NB4 (cell line): ENCODE measurements around the gene EIF5B.
"Not testable (repeated sequence)": the region's sequence is repeated elsewhere in the genome, so short reads cannot be mapped to it uniquely, and the experiment has no call there.

Experiments
- DNase-seq: peaks from one replicate; pipeline ENCODE4 v3.0.0; 2010; ENCODE audit warnings: low read depth
- H3K4me3 ChIP-seq: one replicate; pipeline ENCODE4 v1.5.1; 2011; ENCODE audit warnings: mild to moderate bottlenecking, low read depth, low read length, moderate library complexity
- CTCF ChIP-seq: IDR thresholded peaks from one replicate; pipeline ENCODE4 v1.5.1; 2012; ENCODE audit warnings: low read depth, low read length
- MYC ChIP-seq: IDR thresholded peaks from 2 replicates; pipeline ENCODE4 v1.6.1; 2011; ENCODE audit warnings: low read depth, low read length
- POLR2A ChIP-seq: IDR thresholded peaks from 2 replicates; pipeline ENCODE4 v1.6.1; 2011; ENCODE audit warnings: mild to moderate bottlenecking; ENCODE audit not compliant: insufficient read length; ENCODE audit errors: extremely low read depth
- TF ChIP-seq, protein P1 (sequence below): IDR thresholded peaks from 2 replicates; pipeline ENCODE4 v1.6.1; 2011; ENCODE audit warnings: low read depth, low read length

The EIF5B gene

DNA sequence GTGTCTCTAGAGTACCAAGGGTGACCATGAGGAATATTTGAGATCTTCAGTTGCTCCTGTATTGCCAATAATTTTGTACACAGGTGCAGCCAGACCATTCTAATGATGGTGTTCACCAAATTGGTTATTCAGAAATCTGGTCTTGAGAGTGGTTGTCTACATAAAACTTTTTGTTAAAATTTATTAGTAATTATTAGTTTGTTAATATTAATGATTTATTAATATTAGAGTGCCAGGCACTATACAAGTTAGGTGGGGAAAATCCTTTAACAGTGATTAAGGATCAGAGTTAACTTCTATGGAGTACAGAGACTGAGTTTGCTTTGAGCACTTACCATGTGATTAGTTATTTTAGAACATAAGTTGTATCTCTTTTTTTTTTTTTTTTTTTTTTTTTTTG, 9.0 kb downstream of the EIF5B start:
- DNase-seq: no peak
- no peak for TF ChIP-seq CTCF
- no peak for TF ChIP-seq POLR2A
- TF ChIP-seq, protein P1, sequence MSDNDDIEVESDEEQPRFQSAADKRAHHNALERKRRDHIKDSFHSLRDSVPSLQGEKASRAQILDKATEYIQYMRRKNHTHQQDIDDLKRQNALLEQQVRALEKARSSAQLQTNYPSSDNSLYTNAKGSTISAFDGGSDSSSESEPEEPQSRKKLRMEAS: no peak
- TF ChIP-seq MYC: no peak
- H3K4me3 ChIP-seq: no peak overlapping the region

- TF ChIP-seq CTCF (no peak), POLR2A (no peak), MYC (no peak)
- TF ChIP-seq, protein P1: no peak
- no peak overlapping the region for H3K4me3 ChIP-seq
- DNase-seq: no peak
Measured at GRCh38 chr2:99348173-99348572, 11.0 kb downstream of the EIF5B start.

DNA sequence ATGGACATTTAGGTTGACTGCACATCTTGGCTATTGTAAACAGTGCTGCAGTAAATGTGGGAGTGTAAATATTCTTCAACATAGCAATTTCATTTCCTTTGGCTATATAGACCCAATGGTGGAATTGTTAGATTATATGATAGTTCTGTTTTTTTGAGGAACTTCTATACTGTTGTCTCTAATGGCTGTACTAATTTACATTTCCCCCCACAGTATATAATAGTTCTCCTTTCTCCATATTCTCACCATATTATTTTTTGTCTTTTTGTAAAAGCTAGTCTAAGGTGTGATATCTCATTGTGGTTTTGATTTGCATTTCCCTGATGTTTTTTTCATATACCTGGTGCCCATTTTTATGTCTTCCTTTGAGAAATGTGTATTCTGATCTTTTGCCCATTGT, 13.0 kb downstream of the EIF5B start:
- TF ChIP-seq POLR2A (no peak), CTCF (no peak), MYC (no peak)
- TF ChIP-seq, protein P1: no peak
- no peak overlapping the region for H3K4me3 ChIP-seq
- DNase-seq: no peak

DNA sequence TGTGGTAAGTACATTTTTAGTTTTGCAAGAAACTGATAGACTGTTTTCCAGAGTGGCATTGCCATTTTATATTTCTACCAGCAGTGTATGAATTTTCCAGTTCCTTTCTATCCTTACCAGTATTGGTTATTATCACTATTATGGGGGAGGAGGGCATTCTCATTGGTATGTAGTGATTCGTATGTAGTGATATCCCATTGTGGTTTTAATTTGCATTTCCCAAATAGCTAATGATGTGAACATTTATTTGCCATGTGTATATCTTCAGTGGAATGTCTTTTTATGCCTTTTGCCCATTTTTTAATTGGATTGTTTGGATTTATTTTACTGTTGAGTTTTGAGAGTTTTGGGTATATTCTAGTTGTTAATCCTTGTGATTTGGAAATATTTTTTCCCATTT, 16.9 kb downstream of the EIF5B start:
- TF ChIP-seq CTCF (no peak), POLR2A (no peak), MYC (no peak)
- TF ChIP-seq, protein P1: no peak
- no peak overlapping the region for H3K4me3 ChIP-seq
- DNase-seq: no peak

GRCh38 chr2:99354825-99355224, 17.6 kb downstream of the EIF5B start:
- DNase-seq, H3K4me3 ChIP-seq: not testable (repeated sequence)

- TF ChIP-seq, protein P1: no peak
- TF ChIP-seq MYC (no peak), POLR2A (no peak), CTCF (no peak)
- no peak overlapping the region for H3K4me3 ChIP-seq
- DNase-seq: no peak
Measured at GRCh38 chr2:99356853-99357252, 19.7 kb downstream of the EIF5B start.
